Stimulated activated CD8-positive, alpha-beta memory T cell treated with anti-CD3 and anti-CD28 coated beads, Interleukin-4, amount 100 ng/mL, for 4 hours (primary cell): ENCODE results near the gene ABCA8.
"Not testable (repeated sequence)": the region's sequence is repeated elsewhere in the genome, so short reads cannot be mapped to it uniquely, and the experiment has no call there.

Experiments used
- DNase-seq, 2 donors: peaks; one replicate each; pipeline ENCODE4 v3.0.0-alpha.2; 2020; ENCODE audit warnings: low read depth in 2 of 2, low spot score in 1 of 2

ABCA8 gene

GRCh38 chr17:68955181-68955841, at the start of gene ABCA8:
TSS of gene ABCA8 (minus strand) at chr17:68955392. CDS start at chr17:68942034, 13,358 bp downstream.
- DNase-seq: no peak

GRCh38 chr17:69004759-69005158, 49.6 kb upstream of the ABCA8 start:
- DNase-seq: not testable (repeated sequence)

GRCh38 chr17:68999743-69000142, 44.6 kb upstream of the ABCA8 start:
- not testable (repeated sequence) for DNase-seq

GRCh38 chr17:68993112-68993511, 37.9 kb upstream of the ABCA8 start:
- no peak for DNase-seq

GRCh38 chr17:68987966-68988365, 32.8 kb upstream of the ABCA8 start:
- DNase-seq: no peak

- DNase-seq: no peak
Measured at GRCh38 chr17:68981288-68981687, 26.1 kb upstream of the ABCA8 start.

- no peak for DNase-seq
Measured at GRCh38 chr17:68973098-68973846, 18.1 kb upstream of the ABCA8 start.

- no peak for DNase-seq
Measured at GRCh38 chr17:68972119-68972704, 17.0 kb upstream of the ABCA8 start.

- no peak for DNase-seq
Measured at GRCh38 chr17:68969101-68969500, 13.9 kb upstream of the ABCA8 start.

GRCh38 chr17:68963958-68964357, 8.8 kb upstream of the ABCA8 start:
- DNase-seq: no peak

- DNase-seq: no peak
Measured at GRCh38 chr17:68961214-68961882, 6.2 kb upstream of the ABCA8 start.

GRCh38 chr17:68959117-68959516, 3.9 kb upstream of the ABCA8 start:
- not testable (repeated sequence) for DNase-seq

GRCh38 chr17:68957944-68958343, 2.8 kb upstream of the ABCA8 start:
- DNase-seq: no peak

- no peak for DNase-seq
Measured at GRCh38 chr17:68954146-68954896, 871 bp downstream of the ABCA8 start.

GRCh38 chr17:68953340-68953997, 1.7 kb downstream of the ABCA8 start:
- DNase-seq: no peak

- DNase-seq: no peak
Measured at GRCh38 chr17:68950725-68951124, 4.5 kb downstream of the ABCA8 start.

- DNase-seq: not testable (repeated sequence)
Measured at GRCh38 chr17:68947868-68948267, 7.3 kb downstream of the ABCA8 start.

GRCh38 chr17:68944435-68945035, 10.7 kb downstream of the ABCA8 start:
- no peak for DNase-seq

- DNase-seq: not testable (repeated sequence)
Measured at GRCh38 chr17:68943812-68944182, 11.4 kb downstream of the ABCA8 start.
